ENCODE results near the gene MRC1. TPM values are rescaled to one million over a fixed set of nuclear protein-coding genes. Genes with fewer than 3 reads are reported as not detected.
A peak's percentile ranks its signal among the peaks of the same experiment; 100 is the strongest.

Gene MRC1
- total RNA-seq, 1 donor from 2014 or later, result 18.9 TPM

DNA sequence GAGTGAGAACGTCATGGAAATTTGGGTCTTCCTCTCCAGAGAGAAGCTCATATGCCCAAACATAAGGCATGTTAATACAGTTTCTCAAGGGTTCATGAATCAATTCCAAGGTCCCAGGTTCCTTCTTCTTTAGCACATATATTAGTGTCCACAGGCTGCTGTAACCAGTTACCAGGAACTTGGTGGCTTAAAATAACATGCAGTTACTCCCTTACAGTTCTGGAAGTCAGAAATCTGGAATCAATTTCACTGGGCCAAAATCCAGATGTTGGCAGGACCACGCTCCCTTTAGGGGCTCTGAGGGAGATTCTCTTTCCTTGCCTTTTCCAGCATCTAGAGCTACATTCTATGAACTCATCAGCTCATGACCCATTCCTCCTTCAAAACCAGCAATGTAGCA, 64.8 kb downstream of the MRC1 start:
- Histone ChIP-seq H3K27ac (replicated peaks) (no peak overlapping the region), H3K36me3 (no peaks in the 10 kb centered on the region), H3K4me3 (no peak overlapping the region), H3K4me1 (no peaks in the 10 kb centered on the region), H3K27me3 (ENCODE audit: low read depth) (no peaks in the 10 kb centered on the region), H3K9me3 (replicated peaks) (no peaks in the 10 kb centered on the region)
- no peak for DNase-seq
- TF ChIP-seq, protein P1, sequence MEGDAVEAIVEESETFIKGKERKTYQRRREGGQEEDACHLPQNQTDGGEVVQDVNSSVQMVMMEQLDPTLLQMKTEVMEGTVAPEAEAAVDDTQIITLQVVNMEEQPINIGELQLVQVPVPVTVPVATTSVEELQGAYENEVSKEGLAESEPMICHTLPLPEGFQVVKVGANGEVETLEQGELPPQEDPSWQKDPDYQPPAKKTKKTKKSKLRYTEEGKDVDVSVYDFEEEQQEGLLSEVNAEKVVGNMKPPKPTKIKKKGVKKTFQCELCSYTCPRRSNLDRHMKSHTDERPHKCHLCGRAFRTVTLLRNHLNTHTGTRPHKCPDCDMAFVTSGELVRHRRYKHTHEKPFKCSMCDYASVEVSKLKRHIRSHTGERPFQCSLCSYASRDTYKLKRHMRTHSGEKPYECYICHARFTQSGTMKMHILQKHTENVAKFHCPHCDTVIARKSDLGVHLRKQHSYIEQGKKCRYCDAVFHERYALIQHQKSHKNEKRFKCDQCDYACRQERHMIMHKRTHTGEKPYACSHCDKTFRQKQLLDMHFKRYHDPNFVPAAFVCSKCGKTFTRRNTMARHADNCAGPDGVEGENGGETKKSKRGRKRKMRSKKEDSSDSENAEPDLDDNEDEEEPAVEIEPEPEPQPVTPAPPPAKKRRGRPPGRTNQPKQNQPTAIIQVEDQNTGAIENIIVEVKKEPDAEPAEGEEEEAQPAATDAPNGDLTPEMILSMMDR (IDR thresholded peaks at IDR 0.05; ENCODE audit: borderline replicate concordance), result no peak
- intact Hi-C loops (cut with micrococcal nuclease), result no loop called here

DNA sequence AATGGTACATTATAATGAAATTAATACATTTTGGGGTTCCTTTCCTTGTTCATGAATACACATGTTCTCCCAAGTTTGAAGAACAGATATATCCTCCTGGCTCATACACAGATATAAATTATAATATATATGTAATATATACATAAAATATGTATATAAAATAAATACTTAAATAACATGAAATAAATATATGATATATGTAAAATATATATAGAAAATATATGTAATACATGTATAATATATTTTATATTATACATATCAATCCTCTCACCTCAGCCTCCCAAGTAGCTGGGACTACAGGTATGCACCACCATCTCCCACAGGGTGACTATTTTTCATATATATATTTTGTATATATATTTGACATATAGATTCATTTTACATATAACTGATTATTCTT, 68.0 kb downstream of the MRC1 start:
- TF ChIP-seq, protein P1 (IDR thresholded peaks at IDR 0.05; ENCODE audit: borderline replicate concordance), result no peak
- H3K4me3 ChIP-seq, result no peak overlapping the region
- intact Hi-C loops (cut with micrococcal nuclease), result no loop called here
- no peaks in the 10 kb centered on the region for H3K9me3 ChIP-seq (replicated peaks)
- no peaks in the 10 kb centered on the region for H3K36me3 ChIP-seq
- H3K27me3 ChIP-seq (ENCODE audit: low read depth), result no peaks in the 10 kb centered on the region
- H3K27ac ChIP-seq (replicated peaks), result no peak overlapping the region
- peaks cover 11% of the 10 kb centered on the region for H3K4me1 ChIP-seq
- DNase-seq, result no peak

DNA sequence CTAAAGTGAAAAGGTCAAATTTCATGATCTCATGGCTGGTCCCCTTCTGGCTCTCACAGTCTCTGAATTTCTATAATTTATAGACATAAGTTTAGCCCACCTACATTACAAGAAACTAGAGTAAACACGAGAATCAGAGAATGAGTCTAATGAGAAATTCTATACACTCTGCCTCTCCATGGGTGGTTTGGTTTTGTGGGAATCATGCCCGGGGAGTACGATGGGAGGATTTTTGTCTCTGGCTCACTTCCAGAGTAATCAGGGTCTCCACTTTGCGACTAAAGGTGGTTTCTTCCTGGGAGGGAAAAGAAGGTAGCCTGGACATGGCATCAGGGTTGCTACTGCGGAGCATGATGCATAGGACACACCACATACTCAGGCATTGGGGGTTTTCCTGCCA, 69.7 kb downstream of the MRC1 start:
- TF ChIP-seq, protein P1 (IDR thresholded peaks at IDR 0.05; ENCODE audit: borderline replicate concordance), result no peak

DNA sequence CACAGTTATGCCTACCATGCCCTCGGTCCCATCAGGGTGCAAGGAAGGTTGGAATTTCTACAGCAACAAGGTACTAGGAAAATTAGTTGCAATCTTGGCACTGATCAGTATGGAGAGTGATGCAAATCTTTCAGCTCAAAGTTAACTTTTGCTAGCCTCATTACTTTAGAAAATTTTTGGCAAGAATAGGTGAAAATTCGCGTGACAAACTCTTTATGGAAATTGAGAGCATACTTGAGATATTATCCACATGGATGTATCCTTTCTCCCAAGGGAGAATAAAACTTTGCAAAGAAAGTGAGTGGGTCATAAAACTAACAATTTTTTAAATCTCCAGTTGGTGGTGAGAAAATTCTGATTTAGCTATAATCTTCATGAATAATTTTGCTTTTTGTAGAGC, 71.5 kb downstream of the MRC1 start:
- H3K27ac ChIP-seq (replicated peaks), result no peak overlapping the region
- H3K4me1 ChIP-seq, result peaks cover 11% of the 10 kb centered on the region
- intact Hi-C loops (cut with micrococcal nuclease), result no loop called here
- no peak for DNase-seq
- H3K36me3 ChIP-seq, result no peaks in the 10 kb centered on the region
- H3K27me3 ChIP-seq (ENCODE audit: low read depth), result no peaks in the 10 kb centered on the region
- H3K4me3 ChIP-seq, result no peak overlapping the region
- peaks cover 6% of the 10 kb centered on the region for H3K9me3 ChIP-seq (replicated peaks)
- TF ChIP-seq, protein P1 (IDR thresholded peaks at IDR 0.05; ENCODE audit: borderline replicate concordance), result no peak

More for the DNA sequence above, 69.7 kb downstream of the MRC1 start:
- peaks cover under 1% of the 10 kb centered on the region for H3K9me3 ChIP-seq (replicated peaks)
- no peak for DNase-seq
- no peak overlapping the region for H3K27ac ChIP-seq (replicated peaks)
- no peak overlapping the region for H3K4me3 ChIP-seq
- intact Hi-C loops (cut with micrococcal nuclease), result no loop called here
- H3K36me3 ChIP-seq, result no peaks in the 10 kb centered on the region
- peaks cover 11% of the 10 kb centered on the region for H3K4me1 ChIP-seq
- H3K27me3 ChIP-seq (ENCODE audit: low read depth), result no peaks in the 10 kb centered on the region

DNA sequence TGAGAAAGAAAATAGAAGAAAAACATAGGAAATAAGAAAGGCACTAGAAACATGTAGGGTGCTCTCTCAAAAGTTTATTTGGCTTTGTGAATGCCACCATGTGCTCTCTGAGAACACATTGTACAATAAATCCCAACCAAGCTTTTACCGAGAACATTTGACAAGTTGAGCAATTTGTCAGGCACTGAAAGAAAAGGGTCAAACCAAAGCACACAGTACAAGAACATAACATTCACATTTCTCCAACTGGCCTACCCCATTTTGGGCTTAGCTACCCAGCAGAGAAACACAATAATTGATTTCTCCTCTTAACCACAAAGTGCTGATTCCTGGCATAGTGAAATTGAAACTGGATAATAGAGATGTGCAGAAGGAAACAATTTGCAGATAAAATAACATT, 73.4 kb downstream of the MRC1 start:
- TF ChIP-seq, protein P1 (IDR thresholded peaks at IDR 0.05; ENCODE audit: borderline replicate concordance), result no peak
- H3K27me3 ChIP-seq (ENCODE audit: low read depth), result no peaks in the 10 kb centered on the region
- DNase-seq, result no peak
- no peaks in the 10 kb centered on the region for H3K36me3 ChIP-seq
- peaks cover 11% of the 10 kb centered on the region for H3K4me1 ChIP-seq
- H3K4me3 ChIP-seq, result no peak overlapping the region
- H3K9me3 ChIP-seq (replicated peaks), result peaks cover 6% of the 10 kb centered on the region
- peak overlapping the region; percentile 23 for H3K27ac ChIP-seq (replicated peaks)
- intact Hi-C loops (cut with micrococcal nuclease), result no loop called here

DNA sequence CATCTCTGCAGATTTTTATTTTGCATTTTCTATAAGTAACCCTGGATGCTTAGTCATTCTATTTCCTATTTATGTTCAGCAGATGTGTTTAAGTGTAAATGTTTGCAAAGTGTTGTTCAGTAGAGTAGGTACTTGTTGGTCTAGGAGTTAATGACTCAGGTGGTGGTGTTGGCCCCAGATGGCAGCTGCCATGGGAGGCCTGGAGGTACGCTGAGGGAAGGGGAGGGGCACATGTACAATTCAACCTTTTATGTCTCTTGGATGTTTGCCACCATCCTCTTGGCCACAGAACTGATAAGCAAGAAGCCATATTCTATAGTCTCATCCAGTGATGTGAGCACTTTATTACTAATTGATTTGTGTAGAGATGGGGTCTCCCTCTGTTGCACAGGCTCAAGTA, 74.5 kb downstream of the MRC1 start:
- Histone ChIP-seq H3K9me3 (replicated peaks) (peaks cover 6% of the 10 kb centered on the region), H3K4me3 (no peak overlapping the region), H3K27me3 (ENCODE audit: low read depth) (no peaks in the 10 kb centered on the region), H3K4me1 (peaks cover 11% of the 10 kb centered on the region), H3K36me3 (no peaks in the 10 kb centered on the region), H3K27ac (replicated peaks) (no peak overlapping the region)
- intact Hi-C loops (cut with micrococcal nuclease), result no loop called here
- no peak for DNase-seq
- TF ChIP-seq, protein P1 (IDR thresholded peaks at IDR 0.05; ENCODE audit: borderline replicate concordance), result no peak
